Measurements from ENCODE around the gene B4GALNT3.

DNA sequence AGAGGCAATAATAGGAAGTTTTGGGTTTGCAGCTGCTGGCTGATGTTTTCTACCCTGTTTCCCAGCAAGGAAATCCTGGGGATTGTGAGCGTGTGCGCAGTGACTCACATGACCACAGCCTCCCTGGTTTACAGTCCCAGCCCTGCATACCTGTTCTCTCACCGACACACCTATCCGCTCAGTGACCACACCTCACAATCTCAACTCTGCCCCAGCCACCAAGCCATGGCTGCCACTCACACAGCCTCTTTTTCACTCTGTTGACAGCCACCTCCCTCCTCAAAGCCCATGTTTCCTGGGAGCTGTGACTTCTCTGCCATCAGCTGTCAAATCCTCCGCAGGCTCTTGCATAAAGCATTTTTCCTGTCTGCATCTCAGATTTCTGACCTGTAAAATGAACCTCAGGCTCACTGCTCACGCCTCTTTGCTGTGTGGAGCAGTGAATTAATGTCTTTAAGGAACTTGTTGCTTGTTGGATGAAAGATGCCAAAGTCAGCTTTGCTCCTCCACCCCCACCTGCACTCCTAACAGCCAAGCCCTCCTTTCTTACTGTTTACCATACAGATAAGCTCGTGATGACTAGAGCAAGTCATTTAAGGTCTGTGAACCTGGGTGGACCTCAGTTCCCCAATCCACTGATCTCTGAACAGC, 43.5 kb downstream of the B4GALNT3 start:
- TF ChIP-seq, protein P1, sequence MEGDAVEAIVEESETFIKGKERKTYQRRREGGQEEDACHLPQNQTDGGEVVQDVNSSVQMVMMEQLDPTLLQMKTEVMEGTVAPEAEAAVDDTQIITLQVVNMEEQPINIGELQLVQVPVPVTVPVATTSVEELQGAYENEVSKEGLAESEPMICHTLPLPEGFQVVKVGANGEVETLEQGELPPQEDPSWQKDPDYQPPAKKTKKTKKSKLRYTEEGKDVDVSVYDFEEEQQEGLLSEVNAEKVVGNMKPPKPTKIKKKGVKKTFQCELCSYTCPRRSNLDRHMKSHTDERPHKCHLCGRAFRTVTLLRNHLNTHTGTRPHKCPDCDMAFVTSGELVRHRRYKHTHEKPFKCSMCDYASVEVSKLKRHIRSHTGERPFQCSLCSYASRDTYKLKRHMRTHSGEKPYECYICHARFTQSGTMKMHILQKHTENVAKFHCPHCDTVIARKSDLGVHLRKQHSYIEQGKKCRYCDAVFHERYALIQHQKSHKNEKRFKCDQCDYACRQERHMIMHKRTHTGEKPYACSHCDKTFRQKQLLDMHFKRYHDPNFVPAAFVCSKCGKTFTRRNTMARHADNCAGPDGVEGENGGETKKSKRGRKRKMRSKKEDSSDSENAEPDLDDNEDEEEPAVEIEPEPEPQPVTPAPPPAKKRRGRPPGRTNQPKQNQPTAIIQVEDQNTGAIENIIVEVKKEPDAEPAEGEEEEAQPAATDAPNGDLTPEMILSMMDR (IDR thresholded peaks at IDR 0.05): no peak
- no peak for TF ChIP-seq SIN3A (IDR thresholded peaks at IDR 0.05; ENCODE audit: borderline replicate concordance, insufficient read depth, low read depth, low read length)
- TF ChIP-seq, protein P2, sequence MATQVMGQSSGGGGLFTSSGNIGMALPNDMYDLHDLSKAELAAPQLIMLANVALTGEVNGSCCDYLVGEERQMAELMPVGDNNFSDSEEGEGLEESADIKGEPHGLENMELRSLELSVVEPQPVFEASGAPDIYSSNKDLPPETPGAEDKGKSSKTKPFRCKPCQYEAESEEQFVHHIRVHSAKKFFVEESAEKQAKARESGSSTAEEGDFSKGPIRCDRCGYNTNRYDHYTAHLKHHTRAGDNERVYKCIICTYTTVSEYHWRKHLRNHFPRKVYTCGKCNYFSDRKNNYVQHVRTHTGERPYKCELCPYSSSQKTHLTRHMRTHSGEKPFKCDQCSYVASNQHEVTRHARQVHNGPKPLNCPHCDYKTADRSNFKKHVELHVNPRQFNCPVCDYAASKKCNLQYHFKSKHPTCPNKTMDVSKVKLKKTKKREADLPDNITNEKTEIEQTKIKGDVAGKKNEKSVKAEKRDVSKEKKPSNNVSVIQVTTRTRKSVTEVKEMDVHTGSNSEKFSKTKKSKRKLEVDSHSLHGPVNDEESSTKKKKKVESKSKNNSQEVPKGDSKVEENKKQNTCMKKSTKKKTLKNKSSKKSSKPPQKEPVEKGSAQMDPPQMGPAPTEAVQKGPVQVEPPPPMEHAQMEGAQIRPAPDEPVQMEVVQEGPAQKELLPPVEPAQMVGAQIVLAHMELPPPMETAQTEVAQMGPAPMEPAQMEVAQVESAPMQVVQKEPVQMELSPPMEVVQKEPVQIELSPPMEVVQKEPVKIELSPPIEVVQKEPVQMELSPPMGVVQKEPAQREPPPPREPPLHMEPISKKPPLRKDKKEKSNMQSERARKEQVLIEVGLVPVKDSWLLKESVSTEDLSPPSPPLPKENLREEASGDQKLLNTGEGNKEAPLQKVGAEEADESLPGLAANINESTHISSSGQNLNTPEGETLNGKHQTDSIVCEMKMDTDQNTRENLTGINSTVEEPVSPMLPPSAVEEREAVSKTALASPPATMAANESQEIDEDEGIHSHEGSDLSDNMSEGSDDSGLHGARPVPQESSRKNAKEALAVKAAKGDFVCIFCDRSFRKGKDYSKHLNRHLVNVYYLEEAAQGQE (IDR thresholded peaks at IDR 0.05; ENCODE audit: insufficient read depth in 1 of 2, low read depth in 2 of 2, low read length in 1 of 2): no peak
- no peak for TF ChIP-seq POLR2AphosphoS5 (IDR thresholded peaks at IDR 0.05; ENCODE audit: low read depth, low read length)
- no peak for TF ChIP-seq TCF7L2 (IDR thresholded peaks at IDR 0.05; ENCODE audit: low read depth, low read length)
